DOHH2 (cell line): ENCODE results near the gene EEPD1.

Experiments
- H3F3A ChIP-seq: fragments of 200-600 bp; sonication (generic), shearing (Covaris generic); 2 replicates; pipeline ENCODE4 v1.6.0; 2016; ENCODE audit warnings: antibody characterized with exemption, mild to moderate bottlenecking; ENCODE audit not compliant: control insufficient read depth, insufficient read depth
- H3K27ac ChIP-seq: fragments of 200-600 bp; sonication (generic); 2 replicates; pipeline ENCODE4 v1.5.1; 2014; ENCODE audit warnings: low read depth, mild to moderate bottlenecking, low read length, moderate library complexity
- H3K27me3 ChIP-seq: fragments of 200-600 bp; sonication (generic); 2 replicates; pipeline ENCODE4 v1.6.1; 2014; ENCODE audit warnings: mild to moderate bottlenecking, low read length, mixed read lengths; ENCODE audit not compliant: control insufficient read depth
- H3K36me3 ChIP-seq: fragments of 200-600 bp; sonication (generic); 2 replicates; pipeline ENCODE4 v1.6.1; 2014; ENCODE audit warnings: mild to moderate bottlenecking, low read length, moderate library complexity, mixed read lengths; ENCODE audit not compliant: control insufficient read depth
- H3K4me1 ChIP-seq: fragments of 200-600 bp; sonication (generic); 2 replicates; pipeline ENCODE4 v1.6.1; 2014; ENCODE audit warnings: mild to moderate bottlenecking, low read length, mixed read lengths; ENCODE audit not compliant: control insufficient read depth
- H3K4me2 ChIP-seq: fragments of 200-600 bp; sonication (generic); 2 replicates; pipeline ENCODE4 v1.6.0; 2014; ENCODE audit warnings: mild to moderate bottlenecking, low read length, moderate library complexity
- H3K4me3 ChIP-seq: fragments of 200-600 bp; sonication (generic); 2 replicates; pipeline ENCODE4 v1.5.1; 2014; ENCODE audit warnings: mild to moderate bottlenecking, low read length, mixed read lengths
- H3K79me2 ChIP-seq: fragments of 200-600 bp; sonication (generic); 2 replicates; pipeline ENCODE4 v1.6.1; 2014; ENCODE audit warnings: mild to moderate bottlenecking, low read length, mixed read lengths; ENCODE audit not compliant: control insufficient read depth
- H3K9me2 ChIP-seq: fragments of 200-600 bp; sonication (generic); replicated peaks from 2 replicates; pipeline ENCODE4 v1.6.1; 2014; ENCODE audit warnings: mild to moderate bottlenecking, low read length, mixed read lengths; ENCODE audit not compliant: control insufficient read depth
- H3K9me3 ChIP-seq: fragments of 200-600 bp; sonication (generic); 2 replicates; pipeline ENCODE4 v1.6.1; 2014; ENCODE audit warnings: antibody characterized with exemption, low read length, mixed read lengths; ENCODE audit not compliant: control insufficient read depth, insufficient read depth
- H4K20me1 ChIP-seq: fragments of 200-600 bp; sonication (generic); 2 replicates; pipeline ENCODE4 v1.6.0; 2014; ENCODE audit warnings: low read depth, mild to moderate bottlenecking, antibody characterized with exemption, low read length, moderate library complexity; ENCODE audit not compliant: control insufficient read depth, insufficient read depth
- CTCF ChIP-seq: fragments of 200-600 bp; sonication (generic); IDR thresholded peaks from one replicate; pipeline ENCODE4 v1.5.1; 2014; ENCODE audit warnings: antibody characterized with exemption, mild to moderate bottlenecking, low read depth, low read length; ENCODE audit not compliant: poor library complexity, severe bottlenecking
- EZH2phosphoT487 ChIP-seq: fragments of 200-600 bp; sonication (generic); IDR thresholded peaks from 2 replicates; pipeline ENCODE4 v1.6.1; 2017; ENCODE audit warnings: borderline replicate concordance, mild to moderate bottlenecking, antibody characterized with exemption, low read length, moderate library complexity, mixed read lengths

The EEPD1 gene

GRCh38 chr7:36141850-36142249 is 11.2 kb upstream of the EEPD1 start:
- H3K36me3 ChIP-seq = no peaks in the 10 kb centered on the region
- no peaks in the 10 kb centered on the region for H3K9me3 ChIP-seq
- H3K27ac ChIP-seq = no peak overlapping the region
- no peaks in the 10 kb centered on the region for H3K9me2 ChIP-seq
- TF ChIP-seq EZH2phosphoT487 (no peak), CTCF (no peak)
- H3K27me3 ChIP-seq = no peaks in the 10 kb centered on the region
- H3K4me2 ChIP-seq = no peak overlapping the region
- peaks cover 6% of the 10 kb centered on the region for H3K4me1 ChIP-seq
- no peaks in the 10 kb centered on the region for H3F3A ChIP-seq
- no peaks in the 10 kb centered on the region for H3K79me2 ChIP-seq
- no peaks in the 10 kb centered on the region for H4K20me1 ChIP-seq
- no peak overlapping the region for H3K4me3 ChIP-seq

DNA sequence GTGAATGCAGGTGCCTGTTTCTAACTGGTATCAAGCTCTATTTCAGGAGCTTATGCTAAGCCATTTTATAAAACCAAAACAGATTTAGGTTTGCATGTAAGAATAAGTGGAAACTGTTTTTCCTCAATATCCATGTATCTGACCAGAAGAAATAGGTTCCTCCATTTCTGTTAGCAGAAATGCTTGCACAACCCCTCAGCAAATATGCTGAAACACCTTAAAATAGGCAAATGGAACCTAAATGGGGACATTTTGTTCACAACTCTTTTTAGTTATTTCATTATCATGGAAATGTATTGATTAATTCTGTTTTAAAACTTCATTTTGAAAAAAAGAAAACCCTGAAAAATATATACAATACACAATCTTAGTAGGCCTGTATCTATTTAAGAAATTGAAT is 8.9 kb upstream of the EEPD1 start:
- Histone ChIP-seq H3K4me1 (peaks cover 18% of the 10 kb centered on the region), H4K20me1 (no peaks in the 10 kb centered on the region), H3K4me3 (no peak overlapping the region), H3K36me3 (no peaks in the 10 kb centered on the region), H3K79me2 (no peaks in the 10 kb centered on the region), H3K9me2 (no peaks in the 10 kb centered on the region), H3K4me2 (no peak overlapping the region), H3F3A (no peaks in the 10 kb centered on the region), H3K27ac (no peak overlapping the region), H3K27me3 (no peaks in the 10 kb centered on the region), H3K9me3 (no peaks in the 10 kb centered on the region)
- TF ChIP-seq EZH2phosphoT487 (no peak), CTCF (no peak)

DNA sequence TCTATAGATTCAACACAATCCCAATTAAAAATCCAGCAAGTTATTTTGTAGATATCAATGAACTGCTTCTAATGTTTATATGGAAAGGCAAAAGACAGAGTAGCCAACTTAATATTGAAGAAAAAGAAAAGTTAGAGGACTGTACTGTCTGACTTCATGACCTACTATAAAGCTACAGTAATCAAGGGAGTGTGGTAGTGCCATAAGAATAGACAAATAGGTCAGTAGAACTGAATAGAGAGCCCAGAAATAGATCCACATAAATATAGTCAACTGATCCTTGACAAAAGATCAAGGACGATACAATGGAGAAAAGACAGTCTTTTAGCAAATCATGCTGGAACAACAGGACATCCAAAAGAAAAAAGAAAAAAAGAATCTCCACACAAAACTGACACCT is 7.4 kb upstream of the EEPD1 start:
- no peaks in the 10 kb centered on the region for H3K36me3 ChIP-seq

More for the DNA sequence above, 7.4 kb upstream of the EEPD1 start:
- Histone ChIP-seq H3K9me3 (no peaks in the 10 kb centered on the region), H3K27ac (no peak overlapping the region), H3K9me2 (no peaks in the 10 kb centered on the region), H3K4me2 (no peak overlapping the region), H4K20me1 (no peaks in the 10 kb centered on the region), H3F3A (peaks cover 4% of the 10 kb centered on the region), H3K4me1 (peaks cover 23% of the 10 kb centered on the region), H3K4me3 (no peak overlapping the region), H3K79me2 (no peaks in the 10 kb centered on the region), H3K27me3 (no peaks in the 10 kb centered on the region)
- TF ChIP-seq CTCF (no peak), EZH2phosphoT487 (no peak)
